ENCODE data around the gene ZDHHC3. TPM values are rescaled to one million over a fixed set of nuclear protein-coding genes. Genes with fewer than 3 reads are reported as not detected.
A peak's percentile ranks its signal among the peaks of the same experiment; 100 is the strongest.

ZDHHC3 gene
- total RNA-seq, 1 experiment from 2014 or later: 40.1 TPM

DNA sequence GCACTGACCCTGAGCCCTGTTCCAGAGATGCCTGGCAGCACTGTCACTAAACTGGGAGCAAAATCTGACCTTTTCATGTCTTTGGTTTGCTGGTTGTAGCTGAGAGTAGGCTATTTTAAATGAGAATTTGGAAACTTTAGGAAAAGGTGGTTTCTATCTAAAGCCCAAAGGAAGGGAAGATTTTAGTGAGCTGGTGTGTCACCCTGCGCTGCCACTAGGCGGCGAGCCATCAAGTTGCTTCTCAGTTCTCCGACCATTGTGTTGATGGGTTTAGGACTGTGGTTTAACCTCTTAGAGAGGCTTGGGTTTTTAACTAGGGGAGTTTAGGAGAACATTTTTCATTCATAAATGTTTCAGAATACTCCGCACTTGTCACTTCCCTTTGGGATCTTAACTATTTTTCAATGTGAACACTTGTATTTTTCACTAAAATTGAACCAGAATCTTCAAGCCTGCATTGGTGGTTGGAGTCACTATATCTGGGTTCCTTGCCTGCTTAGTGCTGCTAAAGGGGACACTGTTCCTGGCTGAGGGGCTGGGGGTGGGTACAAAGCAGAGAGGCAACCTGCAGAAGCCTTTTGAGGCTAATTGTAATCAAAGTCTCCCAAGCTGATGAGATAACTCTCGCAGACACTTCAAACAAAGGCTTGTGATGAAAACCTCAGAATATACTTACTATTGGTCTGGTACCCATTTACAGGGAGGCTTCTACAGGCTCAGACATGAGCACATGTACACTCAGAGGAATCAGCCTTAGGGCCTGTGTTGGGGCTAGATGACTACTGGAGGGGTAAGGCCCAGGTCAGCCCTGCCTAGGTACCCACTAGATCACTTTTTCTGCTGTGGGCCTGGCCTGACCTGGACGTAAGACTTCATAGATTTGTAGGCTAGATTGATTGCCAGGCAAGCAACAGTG lies 16.8 kb upstream of the ZDHHC3 start:
- peaks cover 57% of the 10 kb centered on the region for H3K36me3 Mint-ChIP-seq (ENCODE audit: insufficient read depth, unreplicated experiment)
- no peak overlapping the region for H3K4me3 Mint-ChIP-seq (ENCODE audit: unreplicated experiment)
- TF ChIP-seq, protein P1, sequence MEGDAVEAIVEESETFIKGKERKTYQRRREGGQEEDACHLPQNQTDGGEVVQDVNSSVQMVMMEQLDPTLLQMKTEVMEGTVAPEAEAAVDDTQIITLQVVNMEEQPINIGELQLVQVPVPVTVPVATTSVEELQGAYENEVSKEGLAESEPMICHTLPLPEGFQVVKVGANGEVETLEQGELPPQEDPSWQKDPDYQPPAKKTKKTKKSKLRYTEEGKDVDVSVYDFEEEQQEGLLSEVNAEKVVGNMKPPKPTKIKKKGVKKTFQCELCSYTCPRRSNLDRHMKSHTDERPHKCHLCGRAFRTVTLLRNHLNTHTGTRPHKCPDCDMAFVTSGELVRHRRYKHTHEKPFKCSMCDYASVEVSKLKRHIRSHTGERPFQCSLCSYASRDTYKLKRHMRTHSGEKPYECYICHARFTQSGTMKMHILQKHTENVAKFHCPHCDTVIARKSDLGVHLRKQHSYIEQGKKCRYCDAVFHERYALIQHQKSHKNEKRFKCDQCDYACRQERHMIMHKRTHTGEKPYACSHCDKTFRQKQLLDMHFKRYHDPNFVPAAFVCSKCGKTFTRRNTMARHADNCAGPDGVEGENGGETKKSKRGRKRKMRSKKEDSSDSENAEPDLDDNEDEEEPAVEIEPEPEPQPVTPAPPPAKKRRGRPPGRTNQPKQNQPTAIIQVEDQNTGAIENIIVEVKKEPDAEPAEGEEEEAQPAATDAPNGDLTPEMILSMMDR (IDR thresholded peaks at IDR 0.05; ENCODE audit: unreplicated experiment): peak; percentile 35
- peak; percentile 37 for DNase-seq (ENCODE audit: unreplicated experiment)
- CTCF ChIA-PET: interaction anchor here (0.7 to 3.6 kb wide), 6 partner anchors 9 to 1224 kb away, joined by 3 to 15 read pairs (median 3); no protein-coding TSS in a partner anchor
- no peaks in the 10 kb centered on the region for H3K9me3 Mint-ChIP-seq (ENCODE audit: unreplicated experiment)
- H3K27me3 Mint-ChIP-seq (ENCODE audit: insufficient read depth, unreplicated experiment): no peaks in the 10 kb centered on the region
- intact Hi-C loops (cut with micrococcal nuclease): loop anchor here (5.0 kb wide), 1 partner anchor 231 kb away; the partner anchor contains the start of genes KIAA1143 and KIF15
- POLR2A ChIA-PET: interaction anchor here (0.6 to 4.9 kb wide), 10 partner anchors 9 to 232 kb away, joined by 3 to 60 read pairs (median 4); partner anchors contain the start of genes EXOSC7, KIAA1143 and ZDHHC3
- peak overlapping the region; percentile 76 for H3K27ac Mint-ChIP-seq (ENCODE audit: low read depth, unreplicated experiment)
- BruUV-seq (replicated peaks): no TSS peak
- H3K4me1 Mint-ChIP-seq (ENCODE audit: insufficient read depth, unreplicated experiment): peaks cover 44% of the 10 kb centered on the region

DNA sequence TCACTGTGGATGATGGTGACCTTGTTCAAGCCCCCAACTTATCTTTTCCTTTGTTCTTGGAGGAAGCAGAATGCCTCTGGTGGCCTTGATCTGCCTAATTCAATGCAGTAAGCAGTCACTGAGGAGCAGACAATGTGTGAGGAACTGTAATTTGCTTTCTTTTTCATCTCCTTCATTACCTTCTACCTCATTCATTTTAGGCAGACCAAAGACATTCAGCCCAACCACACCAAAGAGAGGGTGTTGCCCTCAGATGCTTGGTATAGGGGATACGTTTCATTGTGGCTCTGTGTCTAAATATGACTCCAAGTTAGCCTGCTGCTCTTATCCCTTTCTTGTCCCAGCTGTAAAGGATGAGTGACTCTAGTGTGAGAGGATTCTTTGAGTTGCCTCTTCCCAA lies 15.4 kb upstream of the ZDHHC3 start:
- intact Hi-C loops (cut with micrococcal nuclease): loop anchor here (5.0 kb wide), 1 partner anchor 229 kb away; the partner anchor contains the start of genes KIAA1143 and KIF15

DNA sequence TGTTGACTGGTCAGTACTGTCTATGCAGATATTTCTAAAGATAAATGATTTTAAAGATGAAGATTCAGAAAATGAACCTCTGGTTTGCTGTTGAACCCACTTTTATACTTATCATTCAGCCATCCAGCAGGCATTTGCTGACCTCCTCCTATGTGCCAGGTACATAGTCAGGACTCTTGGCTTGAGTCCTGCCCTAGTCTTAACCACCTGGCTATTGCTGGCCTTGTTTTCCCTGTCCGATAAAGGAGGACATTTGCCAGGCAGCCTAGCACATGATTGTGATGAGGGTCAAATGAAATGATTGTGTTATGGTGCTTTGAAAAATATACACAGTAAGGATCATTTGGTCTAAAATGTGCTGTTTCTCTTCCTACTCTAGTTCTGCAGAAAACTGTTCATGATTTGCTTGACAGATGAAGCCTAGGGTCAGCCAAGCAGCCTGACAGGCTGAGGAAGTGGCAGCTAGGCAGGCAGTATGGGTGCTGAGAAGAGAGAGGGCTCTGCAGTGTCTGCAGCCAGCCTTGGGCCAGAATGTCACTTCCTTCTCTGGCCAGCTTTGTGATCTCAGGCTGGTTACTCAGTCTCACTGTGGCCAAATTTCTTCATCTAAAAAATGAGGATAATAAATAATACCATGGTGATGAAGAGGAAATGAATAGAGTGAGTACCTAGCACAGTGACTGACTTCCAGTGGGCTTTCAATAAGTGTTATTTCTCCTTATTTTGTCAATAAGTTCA lies 13.8 kb upstream of the ZDHHC3 start:
- CTCF ChIA-PET: interaction anchor here (0.7 to 3.6 kb wide), 2 partner anchors 12 to 412 kb away, joined by 3 to 15 read pairs; no protein-coding TSS in a partner anchor
- H3K27ac Mint-ChIP-seq (ENCODE audit: low read depth, unreplicated experiment): no peak overlapping the region

More for the DNA sequence above, 15.4 kb upstream of the ZDHHC3 start:
- peaks cover 54% of the 10 kb centered on the region for H3K36me3 Mint-ChIP-seq (ENCODE audit: insufficient read depth, unreplicated experiment)
- no peak for DNase-seq (ENCODE audit: unreplicated experiment)
- no TSS peak for BruUV-seq (replicated peaks)
- no peak overlapping the region for H3K27ac Mint-ChIP-seq (ENCODE audit: low read depth, unreplicated experiment)
- H3K9me3 Mint-ChIP-seq (ENCODE audit: unreplicated experiment): no peaks in the 10 kb centered on the region
- H3K4me3 Mint-ChIP-seq (ENCODE audit: unreplicated experiment): no peak overlapping the region
- ChIA-PET POLR2A (interaction anchor here (2.0 to 4.9 kb wide), 2 partner anchors 15 to 16 kb away, joined by 7 to 60 read pairs; partner anchors contain the start of genes EXOSC7 and ZDHHC3), CTCF (interaction anchor here (0.8 to 3.6 kb wide), 3 partner anchors 9 to 13 kb away, joined by 3 to 15 read pairs (median 3); no protein-coding TSS in a partner anchor)
- TF ChIP-seq, protein P1 (IDR thresholded peaks at IDR 0.05; ENCODE audit: unreplicated experiment): no peak
- H3K4me1 Mint-ChIP-seq (ENCODE audit: insufficient read depth, unreplicated experiment): peaks cover 47% of the 10 kb centered on the region
- no peaks in the 10 kb centered on the region for H3K27me3 Mint-ChIP-seq (ENCODE audit: insufficient read depth, unreplicated experiment)

More for the DNA sequence above, 13.8 kb upstream of the ZDHHC3 start:
- TF ChIP-seq, protein P1 (IDR thresholded peaks at IDR 0.05; ENCODE audit: unreplicated experiment): no peak
- intact Hi-C loops (cut with micrococcal nuclease): loop anchor here (5.0 kb wide), 1 partner anchor 228 kb away; the partner anchor contains the start of genes KIAA1143 and KIF15
- no peak overlapping the region for H3K4me3 Mint-ChIP-seq (ENCODE audit: unreplicated experiment)
- POLR2A ChIA-PET: interaction anchor here (1.5 to 2.0 kb wide), 2 partner anchors 13 to 66 kb away, joined by 3 to 7 read pairs; partner anchors contain the start of genes EXOSC7 and ZDHHC3
- DNase-seq (ENCODE audit: unreplicated experiment): no peak
- H3K36me3 Mint-ChIP-seq (ENCODE audit: insufficient read depth, unreplicated experiment): peaks cover 56% of the 10 kb centered on the region
- peaks cover 40% of the 10 kb centered on the region for H3K4me1 Mint-ChIP-seq (ENCODE audit: insufficient read depth, unreplicated experiment)
- BruUV-seq (replicated peaks): no TSS peak
- H3K9me3 Mint-ChIP-seq (ENCODE audit: unreplicated experiment): no peaks in the 10 kb centered on the region
- no peaks in the 10 kb centered on the region for H3K27me3 Mint-ChIP-seq (ENCODE audit: insufficient read depth, unreplicated experiment)

All from MCF 10A (cell line).